Suprapubic skin (tissue), 4 donors: ENCODE results near the gene ZNF592.

Source experiments
- CTCF ChIP-seq, 2 donors: fragments of 200-600 bp in 1 of 2; fragments of 450-650 bp in 1 of 2; sonication (generic) in 1 of 2; IDR thresholded peaks; one replicate each; pipeline ENCODE4 v1.5.1; 2016 to 2019; ENCODE audit warnings: antibody characterized with exemption in 2 of 2, mild to moderate bottlenecking in 1 of 2, moderate library complexity in 1 of 2
- EP300 ChIP-seq: sonication (generic); formaldehyde crosslinking; IDR thresholded peaks from one replicate; pipeline ENCODE4 v1.6.1; 2017; ENCODE audit warnings: antibody characterized with exemption
- POLR2A ChIP-seq, 2 donors: fragments of 450-650 bp; IDR thresholded peaks; one replicate each; pipeline ENCODE4 v1.6.1; 2017; ENCODE audit warnings: antibody characterized with exemption in 2 of 2, mild to moderate bottlenecking in 2 of 2, moderate library complexity in 2 of 2
- POLR2AphosphoS5 ChIP-seq, 3 donors: sonication (generic); formaldehyde crosslinking; IDR thresholded peaks; one replicate each; pipeline ENCODE4 v1.6.1; 2017; ENCODE audit warnings: antibody characterized with exemption in 3 of 3

GRCh38 chr15:84714821-84715220 is 33.6 kb upstream of the ZNF592 start:
- TF ChIP-seq CTCF (IDR thresholded peaks at IDR 0.05) (no peak), POLR2AphosphoS5 (IDR thresholded peaks at IDR 0.05) (no peak), EP300 (no peak), POLR2A (IDR thresholded peaks at IDR 0.05) (no peak)
